HEK293 (cell line): Measurements from ENCODE around the gene EXOC2.

Source experiments
- CTCF ChIA-PET: fragments of 350-600 bp; formaldehyde crosslinking; extraction: SDS; loops from one replicate; lab custom pipeline; 2021; ENCODE audit warnings: antibody characterized with exemption; lab: Yijun Ruan, JAX
- POLR2A ChIA-PET: fragments of 300-600 bp; formaldehyde crosslinking; extraction: SDS; loops from one replicate; lab custom pipeline; 2020; ENCODE audit warnings: antibody characterized with exemption, inconsistent platforms; lab: Yijun Ruan, JAX
- H3K27ac ChIP-seq: fragments of 200-500 bp; sonication (Bioruptor generic); 2 replicates; pipeline ENCODE4 v1.5.1; 2014; ENCODE audit warnings: low read depth, low read length, control low read depth, inconsistent platforms; ENCODE audit errors: extremely low read depth
- H3K36me3 ChIP-seq, 2 experiments: fragments of 200-500 bp in 1 of 2; sonication (Bioruptor generic) in 1 of 2; 1 replicate in 1 of 2; 2 replicates in 1 of 2; pipeline ENCODE4 v1.5.1; 2014 to 2017; ENCODE audit warnings: inconsistent platforms in 2 of 2, low read length in 2 of 2; ENCODE audit not compliant: control insufficient read depth in 2 of 2, insufficient read depth in 1 of 2
- H3K4me1 ChIP-seq: fragments of 200-500 bp; sonication (Bioruptor generic); 2 replicates; pipeline ENCODE4 v1.5.1; 2014; ENCODE audit warnings: mild to moderate bottlenecking, low read length, inconsistent platforms; ENCODE audit not compliant: control insufficient read depth, insufficient read depth
- H3K4me3 ChIP-seq: 2 replicates; pipeline ENCODE4 v1.5.1; 2011; ENCODE audit warnings: low read depth, mild to moderate bottlenecking, control low read depth, low read length, moderate library complexity
- H3K9me3 ChIP-seq: fragments of 200-500 bp; sonication (Bioruptor generic); 2 replicates; pipeline ENCODE4 v1.5.1; 2014; ENCODE audit warnings: low read depth, low read length, inconsistent platforms; ENCODE audit not compliant: control insufficient read depth, insufficient read depth
- EGR2 ChIP-seq: fragments of 450-650 bp; formaldehyde crosslinking; IDR thresholded peaks from 2 replicates; pipeline ENCODE4 v1.5.1; 2016; ENCODE audit warnings: low read depth, missing biosample characterization, missing genetic modification characterization
- REPIN1 ChIP-seq: fragments of 450-650 bp; formaldehyde crosslinking; IDR thresholded peaks from 2 replicates; pipeline ENCODE4 v1.5.1; 2017; ENCODE audit warnings: missing biosample characterization, missing genetic modification characterization, low read depth
- ZBTB7A ChIP-seq: fragments of 450-650 bp; formaldehyde crosslinking; IDR thresholded peaks from 2 replicates; pipeline ENCODE4 v1.5.1; 2016; ENCODE audit warnings: low read depth, missing biosample characterization, missing genetic modification characterization
- ZFHX2 ChIP-seq: fragments of 450-650 bp; formaldehyde crosslinking; conservative IDR thresholded peaks from 2 replicates; pipeline ENCODE4 v1.5.1; 2016; ENCODE audit warnings: missing biosample characterization, missing genetic modification characterization
- ZNF146 ChIP-seq: fragments of 450-650 bp; formaldehyde crosslinking; IDR thresholded peaks from 2 replicates; pipeline ENCODE4 v1.5.1; 2016; ENCODE audit warnings: missing biosample characterization, missing genetic modification characterization
- ZNF157 ChIP-seq: fragments of 450-650 bp; formaldehyde crosslinking; IDR thresholded peaks from 2 replicates; pipeline ENCODE4 v1.5.1; 2016; ENCODE audit warnings: missing biosample characterization, missing genetic modification characterization
- ZNF202 ChIP-seq: fragments of 450-650 bp; formaldehyde crosslinking; IDR thresholded peaks from 2 replicates; pipeline ENCODE4 v1.5.1; 2016; ENCODE audit warnings: missing biosample characterization, missing genetic modification characterization, borderline replicate concordance
- ZNF223 ChIP-seq: fragments of 450-650 bp; formaldehyde crosslinking; IDR thresholded peaks from 2 replicates; pipeline ENCODE4 v1.5.1; 2016; ENCODE audit warnings: missing biosample characterization, missing genetic modification characterization
- ZNF510 ChIP-seq: fragments of 450-650 bp; formaldehyde crosslinking; IDR thresholded peaks from 2 replicates; pipeline ENCODE4 v1.5.1; 2018; ENCODE audit warnings: mild to moderate bottlenecking, missing genetic modification characterization, missing biosample characterization; ENCODE audit not compliant: insufficient replicate concordance
- ZNF610 ChIP-seq: fragments of 450-650 bp; formaldehyde crosslinking; IDR thresholded peaks from 2 replicates; pipeline ENCODE4 v1.5.1; 2016; ENCODE audit warnings: missing biosample characterization, missing genetic modification characterization, borderline replicate concordance
- ZNF777 ChIP-seq: fragments of 450-650 bp; formaldehyde crosslinking; IDR thresholded peaks from 2 replicates; pipeline ENCODE4 v1.5.1; 2017; ENCODE audit warnings: missing biosample characterization, missing genetic modification characterization, borderline replicate concordance
- ZSCAN16 ChIP-seq: fragments of 450-650 bp; formaldehyde crosslinking; IDR thresholded peaks from 2 replicates; pipeline ENCODE4 v1.5.1; 2016; ENCODE audit warnings: missing biosample characterization, missing genetic modification characterization
- TF ChIP-seq, protein P1 (sequence below): fragments of 450-650 bp; formaldehyde crosslinking; optimal IDR thresholded peaks from 2 replicates; pipeline ENCODE3; 2016; ENCODE audit warnings: missing biosample characterization, mild to moderate bottlenecking, missing genetic modification characterization
- TF ChIP-seq, protein P2 (sequence below): fragments of 450-650 bp; formaldehyde crosslinking; IDR thresholded peaks from 2 replicates; pipeline ENCODE4 v1.5.1; 2016; ENCODE audit warnings: missing biosample characterization, missing genetic modification characterization
- TF ChIP-seq, protein P3 (sequence below): fragments of 450-650 bp; formaldehyde crosslinking; IDR thresholded peaks from 2 replicates; pipeline ENCODE4 v1.5.1; 2017; ENCODE audit warnings: missing biosample characterization, missing genetic modification characterization
- TF ChIP-seq, protein P4 (sequence below): fragments of 450-650 bp; formaldehyde crosslinking; IDR thresholded peaks from 2 replicates; pipeline ENCODE4 v1.5.0; 2017; ENCODE audit warnings: missing biosample characterization, missing genetic modification characterization, borderline replicate concordance
- TF ChIP-seq, protein P5 (sequence below): fragments of 450-650 bp; formaldehyde crosslinking; IDR thresholded peaks from 2 replicates; pipeline ENCODE4 v1.5.1; 2016; ENCODE audit warnings: missing biosample characterization, missing genetic modification characterization
- TF ChIP-seq, protein P6 (sequence below): fragments of 450-650 bp; formaldehyde crosslinking; IDR thresholded peaks from 2 replicates; pipeline ENCODE4 v1.5.1; 2016; ENCODE audit warnings: missing biosample characterization, missing genetic modification characterization
- TF ChIP-seq, protein P7 (sequence below): fragments of 450-650 bp; formaldehyde crosslinking; IDR thresholded peaks from 2 replicates; pipeline ENCODE4 v1.5.1; 2016; ENCODE audit warnings: missing biosample characterization, missing genetic modification characterization

EXOC2 gene

DNA sequence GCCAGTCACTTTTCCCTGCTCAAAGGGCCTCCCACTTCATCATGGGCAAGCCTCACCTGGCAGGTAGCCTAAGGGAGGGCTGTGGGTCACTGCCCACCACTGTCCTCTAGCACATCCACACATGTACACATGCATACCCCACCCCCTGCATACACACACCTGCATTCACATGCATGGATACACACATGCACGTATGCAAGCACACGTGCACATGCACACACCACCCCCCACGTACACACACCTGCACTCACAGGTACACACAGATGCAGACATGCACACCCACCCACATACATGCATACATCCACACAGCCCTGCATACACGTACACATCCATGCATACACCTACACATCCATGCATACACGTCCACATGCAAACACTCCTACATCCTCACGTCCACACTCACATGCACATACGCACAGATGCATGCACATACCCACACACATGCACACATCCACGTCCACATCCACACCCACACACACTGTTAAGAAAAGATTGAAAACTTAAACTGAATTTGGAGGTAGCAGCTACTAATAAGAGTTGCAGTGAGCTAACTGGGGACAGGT, 14.0 kb upstream of the EXOC2 start:
- Histone ChIP-seq H3K36me3 (no peaks in the 10 kb centered on the region), H3K9me3 (no peaks in the 10 kb centered on the region), H3K4me1 (peaks cover 6% of the 10 kb centered on the region), H3K27ac (no peak overlapping the region), H3K4me3 (no peak overlapping the region)
- TF ChIP-seq, protein P1, sequence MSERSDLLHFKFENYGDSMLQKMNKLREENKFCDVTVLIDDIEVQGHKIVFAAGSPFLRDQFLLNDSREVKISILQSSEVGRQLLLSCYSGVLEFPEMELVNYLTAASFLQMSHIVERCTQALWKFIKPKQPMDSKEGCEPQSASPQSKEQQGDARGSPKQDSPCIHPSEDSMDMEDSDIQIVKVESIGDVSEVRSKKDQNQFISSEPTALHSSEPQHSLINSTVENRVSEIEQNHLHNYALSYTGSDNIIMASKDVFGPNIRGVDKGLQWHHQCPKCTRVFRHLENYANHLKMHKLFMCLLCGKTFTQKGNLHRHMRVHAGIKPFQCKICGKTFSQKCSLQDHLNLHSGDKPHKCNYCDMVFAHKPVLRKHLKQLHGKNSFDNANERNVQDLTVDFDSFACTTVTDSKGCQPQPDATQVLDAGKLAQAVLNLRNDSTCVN (tag by site-specific recombination): peak; percentile 16
- TF ChIP-seq, protein P2, sequence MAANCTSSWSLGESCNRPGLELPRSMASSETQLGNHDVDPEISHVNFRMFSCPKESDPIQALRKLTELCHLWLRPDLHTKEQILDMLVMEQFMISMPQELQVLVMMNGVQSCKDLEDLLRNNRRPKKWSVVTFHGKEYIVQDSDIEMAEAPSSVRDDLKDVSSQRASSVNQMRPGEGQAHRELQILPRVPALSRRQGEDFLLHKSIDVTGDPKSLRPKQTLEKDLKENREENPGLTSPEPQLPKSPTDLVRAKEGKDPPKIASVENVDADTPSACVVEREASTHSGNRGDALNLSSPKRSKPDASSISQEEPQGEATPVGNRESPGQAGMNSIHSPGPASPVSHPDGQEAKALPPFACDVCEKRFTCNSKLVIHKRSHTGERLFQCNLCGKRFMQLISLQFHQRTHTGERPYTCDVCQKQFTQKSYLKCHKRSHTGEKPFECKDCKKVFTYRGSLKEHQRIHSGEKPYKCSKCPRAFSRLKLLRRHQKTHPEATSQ: no peak
- TF ChIP-seq ZNF157 (tag by site-specific recombination): 0 out of 2 replicates have a peak, but pooled peaks have one; percentile 17
- peak; percentile 88 for TF ChIP-seq ZFHX2
- peak; percentile 83 for TF ChIP-seq EGR2 (tag by site-specific recombination)
- ChIA-PET POLR2A (interaction anchor here (0.6 kb wide), 1 partner anchor 477 kb away, joined by 3 read pairs; no protein-coding TSS in a partner anchor), CTCF (interaction anchor here (0.7 to 2.5 kb wide), 3 partner anchors 15 to 114 kb away, joined by 3 to 19 read pairs (median 4); no protein-coding TSS in a partner anchor)

DNA sequence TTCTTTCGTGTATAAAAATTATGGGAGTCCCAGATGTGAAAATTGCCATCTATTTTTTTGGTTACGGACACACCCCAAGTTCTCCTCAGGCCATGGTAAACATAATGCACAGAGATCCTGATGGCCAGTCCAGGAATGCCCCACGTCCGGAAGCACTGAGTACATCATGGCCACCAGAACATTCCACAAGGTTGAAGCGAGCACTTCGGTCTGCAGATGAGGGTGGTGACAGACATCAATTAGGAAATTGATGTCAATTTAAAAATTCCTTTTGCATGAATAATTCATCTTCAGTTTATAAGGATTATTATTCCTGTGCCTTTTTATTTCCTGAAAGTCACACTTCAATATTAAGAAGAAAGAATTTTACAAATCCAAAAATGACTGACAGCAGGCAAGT, 13.2 kb upstream of the EXOC2 start:
- peaks cover 6% of the 10 kb centered on the region for H3K4me1 ChIP-seq
- ChIA-PET CTCF (interaction anchor here (1.3 to 2.5 kb wide), 2 partner anchors 16 to 113 kb away, joined by 4 to 19 read pairs; no protein-coding TSS in a partner anchor), POLR2A (no interaction called here)
- H3K36me3 ChIP-seq: no peaks in the 10 kb centered on the region
- H3K4me3 ChIP-seq: no peak overlapping the region
- no peak for TF ChIP-seq ZNF777 (tag by site-specific recombination)
- TF ChIP-seq, protein P3, sequence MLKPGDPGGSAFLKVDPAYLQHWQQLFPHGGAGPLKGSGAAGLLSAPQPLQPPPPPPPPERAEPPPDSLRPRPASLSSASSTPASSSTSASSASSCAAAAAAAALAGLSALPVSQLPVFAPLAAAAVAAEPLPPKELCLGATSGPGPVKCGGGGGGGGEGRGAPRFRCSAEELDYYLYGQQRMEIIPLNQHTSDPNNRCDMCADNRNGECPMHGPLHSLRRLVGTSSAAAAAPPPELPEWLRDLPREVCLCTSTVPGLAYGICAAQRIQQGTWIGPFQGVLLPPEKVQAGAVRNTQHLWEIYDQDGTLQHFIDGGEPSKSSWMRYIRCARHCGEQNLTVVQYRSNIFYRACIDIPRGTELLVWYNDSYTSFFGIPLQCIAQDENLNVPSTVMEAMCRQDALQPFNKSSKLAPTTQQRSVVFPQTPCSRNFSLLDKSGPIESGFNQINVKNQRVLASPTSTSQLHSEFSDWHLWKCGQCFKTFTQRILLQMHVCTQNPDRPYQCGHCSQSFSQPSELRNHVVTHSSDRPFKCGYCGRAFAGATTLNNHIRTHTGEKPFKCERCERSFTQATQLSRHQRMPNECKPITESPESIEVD: no peak
- TF ChIP-seq, protein P4, sequence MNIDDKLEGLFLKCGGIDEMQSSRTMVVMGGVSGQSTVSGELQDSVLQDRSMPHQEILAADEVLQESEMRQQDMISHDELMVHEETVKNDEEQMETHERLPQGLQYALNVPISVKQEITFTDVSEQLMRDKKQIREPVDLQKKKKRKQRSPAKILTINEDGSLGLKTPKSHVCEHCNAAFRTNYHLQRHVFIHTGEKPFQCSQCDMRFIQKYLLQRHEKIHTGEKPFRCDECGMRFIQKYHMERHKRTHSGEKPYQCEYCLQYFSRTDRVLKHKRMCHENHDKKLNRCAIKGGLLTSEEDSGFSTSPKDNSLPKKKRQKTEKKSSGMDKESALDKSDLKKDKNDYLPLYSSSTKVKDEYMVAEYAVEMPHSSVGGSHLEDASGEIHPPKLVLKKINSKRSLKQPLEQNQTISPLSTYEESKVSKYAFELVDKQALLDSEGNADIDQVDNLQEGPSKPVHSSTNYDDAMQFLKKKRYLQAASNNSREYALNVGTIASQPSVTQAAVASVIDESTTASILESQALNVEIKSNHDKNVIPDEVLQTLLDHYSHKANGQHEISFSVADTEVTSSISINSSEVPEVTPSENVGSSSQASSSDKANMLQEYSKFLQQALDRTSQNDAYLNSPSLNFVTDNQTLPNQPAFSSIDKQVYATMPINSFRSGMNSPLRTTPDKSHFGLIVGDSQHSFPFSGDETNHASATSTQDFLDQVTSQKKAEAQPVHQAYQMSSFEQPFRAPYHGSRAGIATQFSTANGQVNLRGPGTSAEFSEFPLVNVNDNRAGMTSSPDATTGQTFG: no peak
- TF ChIP-seq, protein P5, sequence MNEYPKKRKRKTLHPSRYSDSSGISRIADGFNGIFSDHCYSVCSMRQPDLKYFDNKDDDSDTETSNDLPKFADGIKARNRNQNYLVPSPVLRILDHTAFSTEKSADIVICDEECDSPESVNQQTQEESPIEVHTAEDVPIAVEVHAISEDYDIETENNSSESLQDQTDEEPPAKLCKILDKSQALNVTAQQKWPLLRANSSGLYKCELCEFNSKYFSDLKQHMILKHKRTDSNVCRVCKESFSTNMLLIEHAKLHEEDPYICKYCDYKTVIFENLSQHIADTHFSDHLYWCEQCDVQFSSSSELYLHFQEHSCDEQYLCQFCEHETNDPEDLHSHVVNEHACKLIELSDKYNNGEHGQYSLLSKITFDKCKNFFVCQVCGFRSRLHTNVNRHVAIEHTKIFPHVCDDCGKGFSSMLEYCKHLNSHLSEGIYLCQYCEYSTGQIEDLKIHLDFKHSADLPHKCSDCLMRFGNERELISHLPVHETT (tag by site-specific recombination): no peak
- no peak for TF ChIP-seq REPIN1 (tag by site-specific recombination)
- no peak for TF ChIP-seq ZNF223
- TF ChIP-seq ZNF510 (tag by site-specific recombination): no peak
- no peak for TF ChIP-seq EGR2 (tag by site-specific recombination)
- TF ChIP-seq, protein P6, sequence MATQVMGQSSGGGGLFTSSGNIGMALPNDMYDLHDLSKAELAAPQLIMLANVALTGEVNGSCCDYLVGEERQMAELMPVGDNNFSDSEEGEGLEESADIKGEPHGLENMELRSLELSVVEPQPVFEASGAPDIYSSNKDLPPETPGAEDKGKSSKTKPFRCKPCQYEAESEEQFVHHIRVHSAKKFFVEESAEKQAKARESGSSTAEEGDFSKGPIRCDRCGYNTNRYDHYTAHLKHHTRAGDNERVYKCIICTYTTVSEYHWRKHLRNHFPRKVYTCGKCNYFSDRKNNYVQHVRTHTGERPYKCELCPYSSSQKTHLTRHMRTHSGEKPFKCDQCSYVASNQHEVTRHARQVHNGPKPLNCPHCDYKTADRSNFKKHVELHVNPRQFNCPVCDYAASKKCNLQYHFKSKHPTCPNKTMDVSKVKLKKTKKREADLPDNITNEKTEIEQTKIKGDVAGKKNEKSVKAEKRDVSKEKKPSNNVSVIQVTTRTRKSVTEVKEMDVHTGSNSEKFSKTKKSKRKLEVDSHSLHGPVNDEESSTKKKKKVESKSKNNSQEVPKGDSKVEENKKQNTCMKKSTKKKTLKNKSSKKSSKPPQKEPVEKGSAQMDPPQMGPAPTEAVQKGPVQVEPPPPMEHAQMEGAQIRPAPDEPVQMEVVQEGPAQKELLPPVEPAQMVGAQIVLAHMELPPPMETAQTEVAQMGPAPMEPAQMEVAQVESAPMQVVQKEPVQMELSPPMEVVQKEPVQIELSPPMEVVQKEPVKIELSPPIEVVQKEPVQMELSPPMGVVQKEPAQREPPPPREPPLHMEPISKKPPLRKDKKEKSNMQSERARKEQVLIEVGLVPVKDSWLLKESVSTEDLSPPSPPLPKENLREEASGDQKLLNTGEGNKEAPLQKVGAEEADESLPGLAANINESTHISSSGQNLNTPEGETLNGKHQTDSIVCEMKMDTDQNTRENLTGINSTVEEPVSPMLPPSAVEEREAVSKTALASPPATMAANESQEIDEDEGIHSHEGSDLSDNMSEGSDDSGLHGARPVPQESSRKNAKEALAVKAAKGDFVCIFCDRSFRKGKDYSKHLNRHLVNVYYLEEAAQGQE: no peak
- no peak for TF ChIP-seq ZBTB7A (tag by site-specific recombination)
- TF ChIP-seq ZNF610: no peak
- no peak for TF ChIP-seq ZNF146 (tag by site-specific recombination)
- TF ChIP-seq ZSCAN16 (tag by site-specific recombination): no peak
- no peak for TF ChIP-seq ZNF202 (tag by site-specific recombination)
- TF ChIP-seq, protein P7, sequence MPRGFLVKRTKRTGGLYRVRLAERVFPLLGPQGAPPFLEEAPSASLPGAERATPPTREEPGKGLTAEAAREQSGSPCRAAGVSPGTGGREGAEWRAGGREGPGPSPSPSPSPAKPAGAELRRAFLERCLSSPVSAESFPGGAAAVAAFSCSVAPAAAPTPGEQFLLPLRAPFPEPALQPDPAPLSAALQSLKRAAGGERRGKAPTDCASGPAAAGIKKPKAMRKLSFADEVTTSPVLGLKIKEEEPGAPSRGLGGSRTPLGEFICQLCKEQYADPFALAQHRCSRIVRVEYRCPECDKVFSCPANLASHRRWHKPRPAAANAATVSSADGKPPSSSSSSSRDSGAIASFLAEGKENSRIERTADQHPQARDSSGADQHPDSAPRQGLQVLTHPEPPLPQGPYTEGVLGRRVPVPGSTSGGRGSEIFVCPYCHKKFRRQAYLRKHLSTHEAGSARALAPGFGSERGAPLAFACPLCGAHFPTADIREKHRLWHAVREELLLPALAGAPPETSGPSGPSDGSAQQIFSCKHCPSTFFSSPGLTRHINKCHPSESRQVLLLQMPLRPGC (tag by site-specific recombination): no peak
- H3K27ac ChIP-seq: no peak overlapping the region
- H3K9me3 ChIP-seq: no peaks in the 10 kb centered on the region
